MM.1S (cell line): ENCODE measurements around the gene NTM.

Experiments
- DNase-seq: peaks from one replicate; pipeline ENCODE4 v3.0.0-alpha.2; 2015
- H2AFZ ChIP-seq: fragments of 300-600 bp; sonication (generic); 2 replicates; pipeline ENCODE4 v1.6.0; 2016; ENCODE audit warnings: antibody characterized with exemption, low read length
- H3F3A ChIP-seq: fragments of 300-600 bp; sonication (generic); 2 replicates; pipeline ENCODE4 v1.6.1; 2016; ENCODE audit warnings: mild to moderate bottlenecking, antibody characterized with exemption, low read length, moderate library complexity, mixed read lengths; ENCODE audit not compliant: insufficient read depth
- H3K27ac ChIP-seq: fragments of 300-600 bp; sonication (generic); 2 replicates; pipeline ENCODE4 v1.5.1; 2016; ENCODE audit warnings: mild to moderate bottlenecking, low read length
- H3K27me3 ChIP-seq: fragments of 300-600 bp; sonication (generic); replicated peaks from 2 replicates; pipeline ENCODE4 v1.6.0; 2016; ENCODE audit warnings: low read length; ENCODE audit not compliant: insufficient read depth
- H3K36me3 ChIP-seq: fragments of 300-600 bp; sonication (generic); replicated peaks from 2 replicates; pipeline ENCODE4 v1.6.1; 2016; ENCODE audit warnings: mild to moderate bottlenecking, low read length, mixed read lengths; ENCODE audit not compliant: insufficient read depth
- H3K4me1 ChIP-seq: fragments of 300-600 bp; sonication (generic); 2 replicates; pipeline ENCODE4 v1.6.1; 2016; ENCODE audit warnings: low read length, mixed read lengths
- H3K4me2 ChIP-seq: fragments of 300-600 bp; sonication (generic); 2 replicates; pipeline ENCODE4 v1.6.0; 2016; ENCODE audit warnings: low read depth, low read length
- H3K4me3 ChIP-seq: fragments of 300-600 bp; sonication (generic); 2 replicates; pipeline ENCODE4 v1.5.1; 2016; ENCODE audit warnings: low read length, mixed read lengths
- H3K79me2 ChIP-seq: fragments of 300-600 bp; sonication (generic); 2 replicates; pipeline ENCODE4 v1.6.1; 2016; ENCODE audit warnings: mixed run types, low read length, mixed read lengths
- H3K9ac ChIP-seq: fragments of 300-600 bp; sonication (generic); 2 replicates; pipeline ENCODE4 v1.6.1; 2016; ENCODE audit warnings: low read length, mixed read lengths
- H3K9me2 ChIP-seq: fragments of 300-600 bp; sonication (generic); replicated peaks from 2 replicates; pipeline ENCODE4 v1.6.1; 2016; ENCODE audit warnings: mild to moderate bottlenecking, low read length, mixed read lengths; ENCODE audit not compliant: insufficient read depth
- H3K9me3 ChIP-seq: fragments of 300-600 bp; sonication (generic); replicated peaks from 2 replicates; pipeline ENCODE4 v1.6.1; 2016; ENCODE audit warnings: mild to moderate bottlenecking, low read length, mixed read lengths; ENCODE audit not compliant: insufficient read depth
- H4K20me1 ChIP-seq: fragments of 300-600 bp; sonication (generic); 2 replicates; pipeline ENCODE4 v1.6.1; 2016; ENCODE audit warnings: mild to moderate bottlenecking, low read length, moderate library complexity, mixed read lengths; ENCODE audit not compliant: insufficient read depth
- CTCF ChIP-seq: fragments of 300-600 bp; sonication (generic); IDR thresholded peaks from 2 replicates; pipeline ENCODE4 v1.5.1; 2016; ENCODE audit warnings: antibody characterized with exemption, low read length, mixed read lengths
- EZH2 ChIP-seq: fragments of 300-600 bp; sonication (generic); optimal IDR thresholded peaks from 2 replicates; pipeline ENCODE3; 2017; ENCODE audit warnings: low read depth, mild to moderate bottlenecking, antibody characterized with exemption, low read length, mixed read lengths
- EZH2phosphoT487 ChIP-seq: fragments of 300-600 bp; sonication (generic); IDR thresholded peaks from 2 replicates; pipeline ENCODE4 v1.6.1; 2018; ENCODE audit warnings: antibody characterized with exemption, low read length

The NTM gene

GRCh38 chr11:132298357-132298756 is 927.9 kb downstream of the NTM start:
- Histone ChIP-seq H3F3A (no peaks in the 10 kb centered on the region), H3K27me3 (no peaks in the 10 kb centered on the region), H3K27ac (no peak overlapping the region), H3K4me1 (no peaks in the 10 kb centered on the region), H3K4me2 (no peak overlapping the region), H3K9me3 (no peaks in the 10 kb centered on the region), H3K36me3 (no peaks in the 10 kb centered on the region), H3K9ac (no peak overlapping the region), H3K79me2 (no peaks in the 10 kb centered on the region), H3K4me3 (no peak overlapping the region), H2AFZ (no peak overlapping the region), H4K20me1 (no peaks in the 10 kb centered on the region), H3K9me2 (no peaks in the 10 kb centered on the region)
- TF ChIP-seq EZH2phosphoT487 (no peak), EZH2 (no peak), CTCF (no peak)
- no peak for DNase-seq

- no peaks in the 10 kb centered on the region for H3F3A ChIP-seq
- H3K4me3 ChIP-seq = no peak overlapping the region
- H3K36me3 ChIP-seq = no peaks in the 10 kb centered on the region
- no peak overlapping the region for H3K4me2 ChIP-seq
- H3K9me2 ChIP-seq = no peaks in the 10 kb centered on the region
- H3K9me3 ChIP-seq = no peaks in the 10 kb centered on the region
- no peak for DNase-seq
- TF ChIP-seq CTCF = peak; percentile 37
- TF ChIP-seq EZH2phosphoT487 = no peak
- no peaks in the 10 kb centered on the region for H3K27me3 ChIP-seq
- H3K27ac ChIP-seq = no peak overlapping the region
- no peak overlapping the region for H2AFZ ChIP-seq
- H3K4me1 ChIP-seq = no peaks in the 10 kb centered on the region
- H3K9ac ChIP-seq = no peak overlapping the region
- H3K79me2 ChIP-seq = no peaks in the 10 kb centered on the region
- no peaks in the 10 kb centered on the region for H4K20me1 ChIP-seq
Measured at GRCh38 chr11:132300283-132300682, 929.9 kb downstream of the NTM start.

- Histone ChIP-seq H3K27ac (no peak overlapping the region), H3K27me3 (no peaks in the 10 kb centered on the region), H3K4me2 (no peak overlapping the region), H3F3A (no peaks in the 10 kb centered on the region), H3K36me3 (no peaks in the 10 kb centered on the region), H3K79me2 (no peaks in the 10 kb centered on the region), H3K9ac (no peak overlapping the region), H4K20me1 (no peaks in the 10 kb centered on the region), H3K4me1 (no peaks in the 10 kb centered on the region), H3K9me3 (no peaks in the 10 kb centered on the region), H3K4me3 (no peak overlapping the region), H2AFZ (no peak overlapping the region), H3K9me2 (no peaks in the 10 kb centered on the region)
- TF ChIP-seq EZH2phosphoT487 (no peak), EZH2 (no peak), CTCF (no peak)
- no peak for DNase-seq
Measured at GRCh38 chr11:132301465-132301864, 931.0 kb downstream of the NTM start.

- H3K4me2 ChIP-seq = no peak overlapping the region
- no peak for TF ChIP-seq EZH2phosphoT487
- TF ChIP-seq CTCF = no peak
- TF ChIP-seq EZH2 = no peak
- no peak overlapping the region for H3K27ac ChIP-seq
Measured at GRCh38 chr11:132301900-132302299, 931.5 kb downstream of the NTM start.

More at GRCh38 chr11:132301900-132302299, 931.5 kb downstream of the NTM start:
- Histone ChIP-seq H3K4me3 (no peak overlapping the region), H4K20me1 (no peaks in the 10 kb centered on the region), H3K27me3 (no peaks in the 10 kb centered on the region), H3F3A (no peaks in the 10 kb centered on the region), H3K9me2 (no peaks in the 10 kb centered on the region), H3K9ac (no peak overlapping the region), H3K9me3 (no peaks in the 10 kb centered on the region), H2AFZ (no peak overlapping the region), H3K4me1 (no peaks in the 10 kb centered on the region), H3K79me2 (no peaks in the 10 kb centered on the region), H3K36me3 (no peaks in the 10 kb centered on the region)
- no peak for DNase-seq
